ENCODE results near the gene CHGA.

The CHGA gene

DNA sequence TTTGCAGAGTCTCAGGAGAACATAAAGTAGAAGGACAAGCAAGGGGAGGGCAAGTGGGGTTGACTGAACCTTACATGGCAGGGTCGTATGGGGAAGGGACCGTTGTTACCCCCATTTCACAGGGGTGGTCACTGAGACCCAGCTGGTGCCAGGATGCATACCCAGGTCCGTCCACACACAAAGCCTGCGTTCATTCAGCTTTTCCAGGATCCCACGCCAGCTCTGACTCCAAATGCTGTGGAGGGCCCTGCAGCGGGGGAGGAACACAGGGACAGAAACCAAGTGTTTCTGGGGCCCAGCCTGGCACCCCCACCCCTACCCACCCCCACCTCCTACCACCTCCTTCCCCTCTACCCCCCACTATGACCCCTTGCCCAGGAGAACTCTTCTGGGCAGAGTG lies 16.5 kb upstream of the CHGA start:
- H3K9me3 ChIP-seq (ENCODE audit: control insufficient read depth in 1 of 2, low read length in 2 of 2): no peaks in the 10 kb centered on the region
- no peaks in the 10 kb centered on the region for H3K4me1 ChIP-seq (ENCODE audit: control insufficient read depth in 1 of 2, insufficient read depth in 2 of 2, low read length in 2 of 2)
- no peak overlapping the region for H3K4me3 ChIP-seq (ENCODE audit: low read depth in 1 of 2, low read length in 2 of 2)
- no peak overlapping the region for H3K27ac ChIP-seq (ENCODE audit: low read length)
- H3K27me3 ChIP-seq (ENCODE audit: low read depth, low read length): no peaks in the 10 kb centered on the region
- H3K36me3 ChIP-seq (ENCODE audit: control insufficient read depth in 1 of 2, insufficient read depth in 2 of 2, low read length in 2 of 2): no peaks in the 10 kb centered on the region

DNA sequence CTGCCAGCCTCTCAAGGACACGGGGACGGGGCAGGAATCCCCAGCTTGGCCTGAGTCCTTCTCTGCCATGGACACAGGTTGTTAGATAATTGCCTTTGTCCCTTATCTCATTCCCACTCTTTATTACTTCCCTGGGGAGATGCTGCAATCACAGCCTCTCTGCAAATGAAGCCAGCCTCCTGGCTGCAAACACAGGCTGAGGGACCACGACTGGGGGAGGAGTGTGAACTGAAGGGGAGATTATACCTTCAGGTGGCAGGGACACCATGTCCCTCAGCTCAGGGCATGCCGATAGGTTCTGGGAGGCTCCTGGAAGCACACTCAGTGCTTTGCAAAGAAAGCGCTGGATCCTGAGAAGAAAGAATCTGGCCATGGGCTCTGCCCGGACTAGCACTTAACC lies 16.1 kb upstream of the CHGA start:
- Histone ChIP-seq H3K4me3 (ENCODE audit: low read depth in 1 of 2, low read length in 2 of 2) (no peak overlapping the region), H3K27me3 (ENCODE audit: low read depth, low read length) (no peaks in the 10 kb centered on the region), H3K27ac (ENCODE audit: low read length) (no peak overlapping the region)

DNA sequence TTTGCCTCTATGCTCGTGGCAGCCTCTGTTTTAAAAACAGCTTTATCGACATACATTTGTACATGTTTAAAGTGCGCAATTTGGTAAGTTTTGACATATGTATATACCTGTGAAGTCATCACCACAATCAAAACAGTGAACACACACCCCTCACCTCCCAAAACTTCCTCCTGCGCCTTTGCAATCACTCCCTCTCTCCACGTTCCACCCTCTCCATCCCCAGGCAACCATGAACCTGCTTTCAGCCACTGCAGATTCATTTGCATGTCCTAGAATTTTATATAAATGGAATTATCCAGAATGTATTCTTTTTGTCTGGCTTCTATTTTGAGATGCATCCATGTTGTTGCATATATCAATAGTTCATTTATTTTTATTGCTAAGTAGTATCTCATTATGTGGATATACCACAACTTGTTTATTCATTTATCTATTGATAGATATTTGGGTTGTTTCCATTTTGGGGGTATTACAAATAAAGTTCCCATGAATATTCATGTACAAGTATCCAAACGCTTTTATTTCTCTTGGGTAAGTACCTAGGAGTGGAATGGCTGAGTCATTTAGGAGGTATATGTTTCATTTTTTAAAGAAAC lies 15.5 kb upstream of the CHGA start:
- Histone ChIP-seq H3K9me3 (ENCODE audit: control insufficient read depth in 1 of 2, low read length in 2 of 2) (no peaks in the 10 kb centered on the region), H3K27me3 (ENCODE audit: low read depth, low read length) (no peaks in the 10 kb centered on the region), H3K4me1 (ENCODE audit: control insufficient read depth in 1 of 2, insufficient read depth in 2 of 2, low read length in 2 of 2) (no peaks in the 10 kb centered on the region), H3K27ac (ENCODE audit: low read length) (no peak overlapping the region), H3K36me3 (ENCODE audit: control insufficient read depth in 1 of 2, insufficient read depth in 2 of 2, low read length in 2 of 2) (no peaks in the 10 kb centered on the region), H3K4me3 (ENCODE audit: low read depth in 1 of 2, low read length in 2 of 2) (no peak overlapping the region)

More for the DNA sequence above, 16.1 kb upstream of the CHGA start:
- Histone ChIP-seq H3K9me3 (ENCODE audit: control insufficient read depth in 1 of 2, low read length in 2 of 2) (no peaks in the 10 kb centered on the region), H3K36me3 (ENCODE audit: control insufficient read depth in 1 of 2, insufficient read depth in 2 of 2, low read length in 2 of 2) (no peaks in the 10 kb centered on the region), H3K4me1 (ENCODE audit: control insufficient read depth in 1 of 2, insufficient read depth in 2 of 2, low read length in 2 of 2) (no peaks in the 10 kb centered on the region)

DNA sequence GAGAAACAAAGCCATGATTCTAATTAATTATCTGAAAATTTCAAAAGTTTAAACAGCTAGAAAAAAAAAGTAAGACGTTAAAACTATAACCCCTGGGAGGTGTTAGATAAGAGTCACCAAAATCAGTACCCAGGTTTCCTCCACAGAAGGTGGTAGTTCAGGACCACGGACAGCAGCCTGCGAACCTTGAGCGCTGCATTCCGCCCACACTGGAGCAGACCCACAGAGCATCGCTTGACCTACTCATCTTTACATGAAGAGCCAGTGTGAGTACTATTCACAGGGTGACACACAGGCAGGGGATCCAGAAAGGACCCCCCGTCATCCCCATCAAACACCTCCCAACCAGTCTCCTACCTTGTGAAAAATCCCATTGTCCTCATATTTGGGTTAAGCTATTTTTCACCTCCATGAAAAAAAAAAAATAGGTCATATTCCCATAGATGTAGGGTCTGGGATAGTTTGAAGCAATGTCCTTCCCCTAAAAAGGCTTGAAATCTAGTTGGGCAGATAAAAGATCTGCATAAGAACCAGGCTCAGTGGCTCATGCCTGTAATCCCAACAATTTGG lies 8.8 kb upstream of the CHGA start:
- Histone ChIP-seq H3K9me3 (ENCODE audit: control insufficient read depth in 1 of 2, low read length in 2 of 2) (no peaks in the 10 kb centered on the region), H3K4me3 (ENCODE audit: low read depth in 1 of 2, low read length in 2 of 2) (no peak overlapping the region)

DNA sequence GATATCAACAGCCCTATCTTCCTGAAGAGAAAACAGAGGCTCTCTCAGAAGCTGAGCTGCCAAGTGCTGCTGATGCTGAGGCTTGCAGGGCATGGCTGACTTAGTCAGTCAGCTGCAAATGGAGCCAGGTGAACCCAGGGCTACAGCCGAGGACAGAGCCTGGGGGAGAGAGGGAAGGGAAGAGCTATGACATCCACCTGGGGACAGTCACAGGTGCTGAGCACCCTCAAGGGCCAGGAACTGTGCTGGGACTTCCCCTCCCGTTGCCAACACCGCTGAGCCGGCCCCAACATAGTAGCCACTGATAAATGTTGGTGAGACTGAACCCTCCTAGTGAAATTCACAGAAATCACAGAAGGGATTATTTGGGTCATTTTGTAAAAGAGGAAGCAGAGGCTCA lies 6.7 kb upstream of the CHGA start:
- no peaks in the 10 kb centered on the region for H3K27me3 ChIP-seq (ENCODE audit: low read depth, low read length)
- H3K4me1 ChIP-seq (ENCODE audit: control insufficient read depth in 1 of 2, insufficient read depth in 2 of 2, low read length in 2 of 2): no peaks in the 10 kb centered on the region

More for the DNA sequence above, 8.8 kb upstream of the CHGA start:
- H3K27ac ChIP-seq (ENCODE audit: low read length): no peak overlapping the region
- no peaks in the 10 kb centered on the region for H3K27me3 ChIP-seq (ENCODE audit: low read depth, low read length)
- H3K4me1 ChIP-seq (ENCODE audit: control insufficient read depth in 1 of 2, insufficient read depth in 2 of 2, low read length in 2 of 2): no peaks in the 10 kb centered on the region
- H3K36me3 ChIP-seq (ENCODE audit: control insufficient read depth in 1 of 2, insufficient read depth in 2 of 2, low read length in 2 of 2): no peaks in the 10 kb centered on the region

DNA sequence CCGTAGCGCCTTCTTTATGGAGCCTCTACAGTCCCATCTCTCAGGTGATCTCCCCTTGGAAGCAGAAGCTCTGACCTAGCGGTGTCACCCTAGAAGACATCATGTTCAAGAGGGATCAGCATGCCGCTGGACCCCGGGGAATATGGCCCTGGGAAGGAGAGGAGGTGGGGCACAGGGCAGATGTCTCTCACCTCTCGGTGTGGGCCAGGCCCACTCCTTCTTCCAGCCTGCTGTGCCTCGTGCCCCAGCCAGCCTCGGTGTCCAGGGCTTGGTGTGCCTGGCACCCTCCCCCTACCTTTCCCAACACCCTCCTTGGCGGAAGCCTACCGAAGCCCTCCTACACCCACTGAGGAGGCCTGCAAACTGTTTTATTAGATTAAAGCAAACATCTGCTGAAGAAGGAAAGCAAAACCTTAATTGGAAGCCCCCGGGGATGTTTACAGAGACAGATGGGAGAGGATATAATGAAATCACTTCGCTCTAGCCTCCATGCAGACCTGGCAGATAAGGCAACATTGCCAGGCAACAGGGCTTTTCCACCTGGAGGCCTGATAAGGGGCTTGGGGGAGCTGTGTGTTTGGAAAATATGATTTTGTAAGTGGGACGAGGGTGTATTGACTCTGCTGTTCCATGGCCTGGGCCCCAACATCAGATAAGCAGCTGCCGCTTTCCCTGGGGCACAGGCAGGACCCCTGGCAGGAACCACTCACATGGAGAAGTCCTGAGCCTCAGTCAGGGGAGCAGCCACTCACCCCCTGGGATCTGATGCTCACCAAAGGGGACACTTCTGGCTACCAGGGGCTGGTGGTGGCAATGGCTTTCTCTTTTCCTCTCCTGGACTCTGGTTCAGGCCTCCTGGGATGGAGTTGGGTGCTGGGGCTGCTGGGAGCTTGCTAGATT lies 5.7 kb upstream of the CHGA start:
- Histone ChIP-seq H3K27ac (ENCODE audit: low read length) (no peak overlapping the region), H3K9me3 (ENCODE audit: control insufficient read depth in 1 of 2, low read length in 2 of 2) (no peaks in the 10 kb centered on the region), H3K4me1 (ENCODE audit: control insufficient read depth in 1 of 2, insufficient read depth in 2 of 2, low read length in 2 of 2) (no peaks in the 10 kb centered on the region), H3K36me3 (ENCODE audit: control insufficient read depth in 1 of 2, insufficient read depth in 2 of 2, low read length in 2 of 2) (no peaks in the 10 kb centered on the region), H3K27me3 (ENCODE audit: low read depth, low read length) (no peaks in the 10 kb centered on the region), H3K4me3 (ENCODE audit: low read depth in 1 of 2, low read length in 2 of 2) (no peak overlapping the region)

More for the DNA sequence above, 6.7 kb upstream of the CHGA start:
- Histone ChIP-seq H3K9me3 (ENCODE audit: control insufficient read depth in 1 of 2, low read length in 2 of 2) (no peaks in the 10 kb centered on the region), H3K27ac (ENCODE audit: low read length) (no peak overlapping the region), H3K4me3 (ENCODE audit: low read depth in 1 of 2, low read length in 2 of 2) (no peak overlapping the region), H3K36me3 (ENCODE audit: control insufficient read depth in 1 of 2, insufficient read depth in 2 of 2, low read length in 2 of 2) (no peaks in the 10 kb centered on the region)

DNA sequence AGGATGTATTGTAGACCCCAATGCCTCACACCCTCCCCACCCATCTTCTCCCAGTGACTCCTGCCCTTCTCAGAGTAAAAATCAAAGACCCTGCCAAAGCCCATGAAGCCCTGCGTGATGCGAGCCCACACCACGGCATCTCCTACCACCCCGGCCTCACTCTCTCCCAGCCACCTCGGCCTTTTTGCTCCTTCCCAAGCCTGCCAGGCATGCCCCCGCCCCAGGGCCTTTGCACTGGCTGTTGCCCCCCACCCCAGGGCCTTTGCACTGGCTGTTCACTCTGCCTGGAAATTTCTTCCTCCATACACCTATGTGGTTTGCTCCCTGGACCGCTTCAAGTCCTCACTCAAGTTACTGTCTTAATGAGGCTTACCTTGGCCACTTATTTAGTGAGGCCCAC lies 5.0 kb upstream of the CHGA start:
- Histone ChIP-seq H3K9me3 (ENCODE audit: control insufficient read depth in 1 of 2, low read length in 2 of 2) (no peaks in the 10 kb centered on the region), H3K4me3 (ENCODE audit: low read depth in 1 of 2, low read length in 2 of 2) (no peak overlapping the region), H3K4me1 (ENCODE audit: control insufficient read depth in 1 of 2, insufficient read depth in 2 of 2, low read length in 2 of 2) (peaks cover 0 to 4% of the 10 kb centered on the region in 2 donors), H3K27ac (ENCODE audit: low read length) (no peak overlapping the region), H3K27me3 (ENCODE audit: low read depth, low read length) (no peaks in the 10 kb centered on the region), H3K36me3 (ENCODE audit: control insufficient read depth in 1 of 2, insufficient read depth in 2 of 2, low read length in 2 of 2) (no peaks in the 10 kb centered on the region)

DNA sequence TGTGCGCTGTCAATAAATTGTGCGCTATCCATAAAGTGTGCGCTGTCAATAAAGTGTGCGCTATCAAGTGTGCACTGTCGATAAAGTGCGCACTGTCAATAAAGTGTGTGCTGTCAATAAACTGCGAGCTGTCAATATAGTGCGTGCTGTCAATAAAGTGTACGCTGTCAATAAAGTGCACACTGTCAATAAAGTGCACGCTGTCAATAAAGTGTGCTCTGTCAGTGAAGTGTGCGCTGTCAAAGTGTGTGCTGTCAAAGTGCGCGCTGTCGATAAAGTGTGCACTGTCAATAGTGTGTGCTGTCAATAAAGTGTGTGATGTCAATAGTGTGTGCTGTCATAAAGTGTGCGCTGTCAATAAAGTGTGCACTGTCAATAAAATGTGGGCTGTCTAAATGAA lies 2.9 kb upstream of the CHGA start:
- Histone ChIP-seq H3K4me1 (ENCODE audit: control insufficient read depth in 1 of 2, insufficient read depth in 2 of 2, low read length in 2 of 2) (peaks cover 0 to 4% of the 10 kb centered on the region in 2 donors), H3K9me3 (ENCODE audit: control insufficient read depth in 1 of 2, low read length in 2 of 2) (no peaks in the 10 kb centered on the region), H3K4me3 (ENCODE audit: low read depth in 1 of 2, low read length in 2 of 2) (no peak overlapping the region), H3K36me3 (ENCODE audit: control insufficient read depth in 1 of 2, insufficient read depth in 2 of 2, low read length in 2 of 2) (no peaks in the 10 kb centered on the region), H3K27me3 (ENCODE audit: low read depth, low read length) (no peaks in the 10 kb centered on the region), H3K27ac (ENCODE audit: low read length) (no peak overlapping the region)

DNA sequence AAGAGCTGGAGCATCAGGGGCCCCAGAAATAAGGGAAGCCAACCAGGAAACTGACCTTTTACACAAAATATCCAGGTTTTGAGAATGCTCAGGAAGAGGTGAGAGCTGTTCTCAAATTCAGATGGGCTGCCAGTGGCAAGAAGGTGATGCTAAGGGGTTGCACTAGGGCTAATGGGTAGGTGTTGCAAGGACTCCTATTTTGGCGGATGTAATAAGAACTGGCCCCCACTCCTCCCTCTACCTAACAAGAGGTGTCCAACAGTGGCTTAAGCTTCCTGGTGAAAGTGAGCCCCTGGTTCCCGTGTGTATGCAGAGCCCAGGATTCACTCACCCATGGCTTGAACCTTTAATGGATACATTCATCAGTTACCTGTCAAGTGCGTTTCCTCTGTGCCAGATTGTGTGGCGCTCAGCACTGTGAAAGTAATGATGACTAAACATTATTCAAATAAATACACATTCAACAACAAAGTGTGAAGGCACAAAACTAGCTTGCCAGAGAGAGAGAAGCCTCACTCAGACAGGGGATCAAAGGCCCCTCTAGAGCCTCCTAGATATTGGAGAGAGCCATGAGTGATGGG lies 705 bp upstream of the CHGA start:
- Histone ChIP-seq H3K36me3 (ENCODE audit: control insufficient read depth in 1 of 2, insufficient read depth in 2 of 2, low read length in 2 of 2) (no peaks in the 10 kb centered on the region), H3K4me1 (ENCODE audit: control insufficient read depth in 1 of 2, insufficient read depth in 2 of 2, low read length in 2 of 2) (peaks cover 0 to 4% of the 10 kb centered on the region in 2 donors), H3K9me3 (ENCODE audit: control insufficient read depth in 1 of 2, low read length in 2 of 2) (no peaks in the 10 kb centered on the region), H3K4me3 (ENCODE audit: low read depth in 1 of 2, low read length in 2 of 2) (no peak overlapping the region), H3K27ac (ENCODE audit: low read length) (no peak overlapping the region), H3K27me3 (ENCODE audit: low read depth, low read length) (no peaks in the 10 kb centered on the region)

DNA sequence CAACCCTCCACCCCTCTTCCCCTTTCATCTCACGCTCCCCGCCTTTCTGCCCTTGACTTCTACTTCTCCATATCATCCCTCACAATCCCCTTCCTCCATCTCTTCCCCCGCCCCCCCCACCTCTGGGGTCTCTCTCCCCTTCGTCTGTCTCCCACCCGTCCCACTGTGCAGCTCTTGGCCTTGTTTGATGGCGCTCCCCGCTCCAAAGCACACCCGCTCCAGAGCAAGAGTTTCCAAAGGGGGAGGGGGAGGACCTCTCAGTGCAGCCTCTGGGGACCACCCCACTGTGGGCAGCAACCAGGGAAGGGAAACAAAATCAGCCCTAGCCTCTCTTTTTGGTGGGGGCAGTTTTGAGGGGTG lies 774 bp downstream of the CHGA start:
- no peaks in the 10 kb centered on the region for H3K27me3 ChIP-seq (ENCODE audit: low read depth, low read length)
- no peak overlapping the region for H3K27ac ChIP-seq (ENCODE audit: low read length)
- no peaks in the 10 kb centered on the region for H3K36me3 ChIP-seq (ENCODE audit: control insufficient read depth in 1 of 2, insufficient read depth in 2 of 2, low read length in 2 of 2)
- no peak overlapping the region for H3K4me3 ChIP-seq (ENCODE audit: low read depth in 1 of 2, low read length in 2 of 2)
- H3K9me3 ChIP-seq (ENCODE audit: control insufficient read depth in 1 of 2, low read length in 2 of 2): no peaks in the 10 kb centered on the region
- H3K4me1 ChIP-seq (ENCODE audit: control insufficient read depth in 1 of 2, insufficient read depth in 2 of 2, low read length in 2 of 2): peaks cover 0 to 4% of the 10 kb centered on the region in 2 donors

DNA sequence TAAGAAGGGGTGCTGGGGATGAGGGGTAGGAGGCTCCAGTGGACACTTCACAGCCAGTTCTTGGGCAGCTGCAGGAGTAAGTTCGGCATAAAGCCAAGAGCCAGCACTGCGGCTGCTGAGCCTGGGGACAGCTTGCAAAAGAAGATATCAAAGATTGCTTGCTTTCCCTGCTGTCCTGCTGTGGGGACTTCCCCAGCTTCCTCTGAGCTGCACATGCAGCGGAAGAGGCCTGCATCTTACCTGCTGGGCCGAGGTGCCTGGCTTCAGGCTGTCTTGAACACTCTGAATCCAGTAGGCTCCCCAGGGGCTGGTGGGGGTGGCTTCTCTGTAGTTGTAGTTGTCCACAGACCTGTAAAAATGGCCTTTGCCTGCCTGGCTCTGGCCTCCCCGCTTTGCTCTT lies 1.3 kb downstream of the CHGA start:
- H3K36me3 ChIP-seq (ENCODE audit: control insufficient read depth in 1 of 2, insufficient read depth in 2 of 2, low read length in 2 of 2): no peaks in the 10 kb centered on the region
- H3K27ac ChIP-seq (ENCODE audit: low read length): no peak overlapping the region
- no peak overlapping the region for H3K4me3 ChIP-seq (ENCODE audit: low read depth in 1 of 2, low read length in 2 of 2)
- no peaks in the 10 kb centered on the region for H3K9me3 ChIP-seq (ENCODE audit: control insufficient read depth in 1 of 2, low read length in 2 of 2)
- no peaks in the 10 kb centered on the region for H3K27me3 ChIP-seq (ENCODE audit: low read depth, low read length)
- H3K4me1 ChIP-seq (ENCODE audit: control insufficient read depth in 1 of 2, insufficient read depth in 2 of 2, low read length in 2 of 2): peaks cover 0 to 4% of the 10 kb centered on the region in 2 donors

All from muscle layer of duodenum (tissue), 2 donors.